ENCODE measurements around the gene PDZD2.
"Not testable (repeated sequence)": the region's sequence is repeated elsewhere in the genome, so short reads cannot be mapped to it uniquely, and the experiment has no call there.

The PDZD2 gene

GRCh38 chr5:31759925-31760324, 121.0 kb downstream of the PDZD2 start:
- Histone ChIP-seq H3K27me3 (ENCODE audit: control insufficient read depth in 1 of 2, insufficient read depth in 2 of 2, low read length in 2 of 2) (no peaks in the 10 kb centered on the region), H3K9me3 (ENCODE audit: low read length) (no peaks in the 10 kb centered on the region), H3K4me1 (ENCODE audit: insufficient read depth, low read length) (no peaks in the 10 kb centered on the region), H3K36me3 (ENCODE audit: insufficient read depth, low read length) (no peaks in the 10 kb centered on the region), H3K9ac (ENCODE audit: low read length) (no peak overlapping the region), H3K4me3 (ENCODE audit: low read depth in 1 of 2, low read length in 2 of 2) (no peak overlapping the region), H3K27ac (ENCODE audit: low read depth, low read length) (no peak overlapping the region)

DNA sequence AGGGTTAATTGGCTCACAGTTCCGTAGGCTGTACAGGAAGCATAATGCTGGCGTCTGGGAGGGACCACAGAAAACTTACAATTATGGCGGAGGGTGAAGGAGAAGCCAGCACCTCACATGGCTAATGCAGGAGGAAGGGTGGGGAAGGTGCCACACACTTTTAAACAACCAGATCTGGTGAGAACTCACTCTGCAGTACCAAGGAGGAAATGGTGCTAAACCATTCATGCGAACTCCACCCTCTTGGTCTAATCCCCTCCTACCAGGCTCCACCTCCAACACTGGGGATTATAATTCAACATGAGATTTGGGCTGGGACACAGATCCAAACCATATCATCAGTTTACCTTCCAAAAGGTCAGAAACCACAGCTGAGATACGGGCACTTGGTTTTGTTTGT, 122.9 kb downstream of the PDZD2 start:
- no peaks in the 10 kb centered on the region for H3K9me3 ChIP-seq (ENCODE audit: low read length)
- no peaks in the 10 kb centered on the region for H3K4me1 ChIP-seq (ENCODE audit: insufficient read depth, low read length)
- H3K27me3 ChIP-seq (ENCODE audit: control insufficient read depth in 1 of 2, insufficient read depth in 2 of 2, low read length in 2 of 2): no peaks in the 10 kb centered on the region
- no peak overlapping the region for H3K27ac ChIP-seq (ENCODE audit: low read depth, low read length)
- H3K4me3 ChIP-seq (ENCODE audit: low read depth in 1 of 2, low read length in 2 of 2): no peak overlapping the region
- no peak overlapping the region for H3K9ac ChIP-seq (ENCODE audit: low read length)
- H3K36me3 ChIP-seq (ENCODE audit: insufficient read depth, low read length): no peaks in the 10 kb centered on the region

DNA sequence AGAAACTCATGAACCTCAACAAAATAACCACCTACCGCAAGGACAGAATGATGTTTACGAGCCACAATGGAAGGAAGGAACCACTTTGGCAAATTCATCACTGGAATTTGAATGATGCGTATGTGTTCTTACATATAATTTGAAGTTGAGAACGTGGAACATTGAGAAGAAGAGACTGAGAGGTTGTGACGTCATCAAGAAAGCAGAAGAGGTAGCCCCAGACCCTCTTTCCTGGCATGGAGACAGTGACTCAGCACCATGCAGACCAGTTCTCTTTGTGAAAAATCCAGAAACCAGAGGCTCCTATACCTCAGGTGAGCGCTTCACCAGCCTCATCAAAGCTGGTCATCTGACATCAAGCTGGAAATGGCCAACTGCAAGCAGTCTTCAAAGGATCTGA, 124.5 kb downstream of the PDZD2 start:
- H3K4me3 ChIP-seq (ENCODE audit: low read depth in 1 of 2, low read length in 2 of 2): no peak overlapping the region
- no peak overlapping the region for H3K9ac ChIP-seq (ENCODE audit: low read length)
- H3K27me3 ChIP-seq (ENCODE audit: control insufficient read depth in 1 of 2, insufficient read depth in 2 of 2, low read length in 2 of 2): no peaks in the 10 kb centered on the region
- H3K4me1 ChIP-seq (ENCODE audit: insufficient read depth, low read length): no peaks in the 10 kb centered on the region
- no peaks in the 10 kb centered on the region for H3K36me3 ChIP-seq (ENCODE audit: insufficient read depth, low read length)
- no peaks in the 10 kb centered on the region for H3K9me3 ChIP-seq (ENCODE audit: low read length)
- H3K27ac ChIP-seq (ENCODE audit: low read depth, low read length): no peak overlapping the region

- H3K9me3 ChIP-seq (ENCODE audit: low read length); H3K27me3 ChIP-seq (ENCODE audit: control insufficient read depth in 1 of 2, insufficient read depth in 2 of 2, low read length in 2 of 2); H3K9ac ChIP-seq (ENCODE audit: low read length); H3K27ac ChIP-seq (ENCODE audit: low read depth, low read length); H3K4me1 ChIP-seq (ENCODE audit: insufficient read depth, low read length); H3K36me3 ChIP-seq (ENCODE audit: insufficient read depth, low read length); H3K4me3 ChIP-seq (ENCODE audit: low read depth in 1 of 2, low read length in 2 of 2): not testable (repeated sequence)
Observed at GRCh38 chr5:31764687-31765086, 125.8 kb downstream of the PDZD2 start.

DNA sequence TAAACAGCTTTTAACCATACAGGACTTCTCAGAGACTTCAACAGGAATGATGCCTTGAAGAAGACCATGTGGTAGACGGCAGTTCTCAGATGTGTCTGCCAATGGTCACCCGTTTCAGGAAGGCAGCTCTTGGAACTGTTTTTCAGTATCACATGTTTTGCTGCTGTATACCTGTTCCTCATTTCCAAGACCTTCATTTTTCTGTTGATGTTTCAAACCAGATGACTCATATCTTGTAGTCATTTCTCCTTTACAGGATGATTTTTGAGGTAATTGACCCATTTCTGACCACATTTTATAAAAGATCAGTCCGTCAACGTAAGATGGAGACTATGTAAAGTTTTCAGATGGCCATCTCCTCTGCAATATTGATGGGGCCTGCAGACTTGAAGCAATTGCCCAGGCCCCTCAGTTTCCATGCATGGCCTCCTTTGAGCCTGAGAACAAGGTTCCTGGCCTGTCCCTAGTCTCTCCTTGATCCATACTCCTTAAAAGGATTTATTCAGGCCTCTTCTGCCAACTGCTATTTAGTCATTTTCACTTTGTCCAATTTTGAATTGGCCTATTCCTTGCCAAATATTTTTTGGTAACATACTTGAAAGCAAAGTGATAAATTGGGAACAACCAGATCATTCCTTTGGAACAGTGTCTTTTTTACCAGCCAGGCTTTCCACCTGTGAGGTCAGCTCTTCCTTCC, 128.6 kb downstream of the PDZD2 start:
- Histone ChIP-seq H3K4me3 (ENCODE audit: low read depth in 1 of 2, low read length in 2 of 2) (no peak overlapping the region), H3K9ac (ENCODE audit: low read length) (no peak overlapping the region), H3K36me3 (ENCODE audit: insufficient read depth, low read length) (no peaks in the 10 kb centered on the region), H3K4me1 (ENCODE audit: insufficient read depth, low read length) (no peaks in the 10 kb centered on the region), H3K27ac (ENCODE audit: low read depth, low read length) (no peak overlapping the region), H3K27me3 (ENCODE audit: control insufficient read depth in 1 of 2, insufficient read depth in 2 of 2, low read length in 2 of 2) (no peaks in the 10 kb centered on the region), H3K9me3 (ENCODE audit: low read length) (no peaks in the 10 kb centered on the region)

DNA sequence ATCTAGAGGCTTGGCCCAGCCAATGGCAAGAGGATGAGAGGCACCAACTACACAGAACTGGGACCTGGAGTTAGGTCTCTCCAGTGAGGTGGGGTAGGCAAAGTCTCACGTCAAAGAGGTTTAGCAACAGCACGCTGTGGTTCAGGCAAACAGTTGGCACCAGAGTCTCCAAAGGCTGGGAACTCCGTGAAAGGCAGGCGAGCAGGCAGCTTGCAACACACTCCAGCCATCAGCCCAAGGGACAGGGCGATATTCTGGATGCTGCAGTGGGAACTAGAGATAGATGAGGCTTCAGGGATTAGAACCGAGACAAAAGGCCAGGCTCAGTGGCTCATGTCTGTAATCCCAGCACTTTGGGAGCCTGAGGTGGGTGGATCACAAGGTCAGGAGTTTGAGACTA, 129.1 kb downstream of the PDZD2 start:
- H3K27me3 ChIP-seq (ENCODE audit: control insufficient read depth in 1 of 2, insufficient read depth in 2 of 2, low read length in 2 of 2): no peaks in the 10 kb centered on the region
- H3K27ac ChIP-seq (ENCODE audit: low read depth, low read length): no peak overlapping the region
- no peaks in the 10 kb centered on the region for H3K36me3 ChIP-seq (ENCODE audit: insufficient read depth, low read length)
- no peaks in the 10 kb centered on the region for H3K4me1 ChIP-seq (ENCODE audit: insufficient read depth, low read length)
- H3K9me3 ChIP-seq (ENCODE audit: low read length): no peaks in the 10 kb centered on the region
- no peak overlapping the region for H3K4me3 ChIP-seq (ENCODE audit: low read depth in 1 of 2, low read length in 2 of 2)
- no peak overlapping the region for H3K9ac ChIP-seq (ENCODE audit: low read length)

DNA sequence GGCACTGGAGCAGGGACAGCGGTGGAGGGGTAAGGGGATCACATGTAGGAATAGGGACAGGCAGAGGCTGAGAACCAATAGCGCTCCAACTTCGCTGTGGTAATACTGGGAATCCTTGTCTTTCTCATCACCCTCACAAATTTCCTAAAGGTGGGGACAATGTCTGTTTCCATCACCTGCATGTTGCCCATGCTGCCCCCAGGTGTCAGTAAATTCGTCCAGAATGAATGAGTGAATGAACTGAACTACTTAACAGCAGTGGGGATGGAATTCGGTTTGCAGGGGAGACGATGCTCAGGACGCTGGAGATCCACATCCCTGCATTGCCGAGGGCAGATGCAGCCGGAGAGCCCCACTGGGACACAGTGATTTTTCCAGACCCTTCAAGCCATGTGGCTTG, 129.9 kb downstream of the PDZD2 start:
- Histone ChIP-seq H3K9me3 (ENCODE audit: low read length) (no peaks in the 10 kb centered on the region), H3K4me3 (ENCODE audit: low read depth in 1 of 2, low read length in 2 of 2) (no peak overlapping the region), H3K27me3 (ENCODE audit: control insufficient read depth in 1 of 2, insufficient read depth in 2 of 2, low read length in 2 of 2) (no peaks in the 10 kb centered on the region), H3K9ac (ENCODE audit: low read length) (no peak overlapping the region), H3K4me1 (ENCODE audit: insufficient read depth, low read length) (no peaks in the 10 kb centered on the region), H3K36me3 (ENCODE audit: insufficient read depth, low read length) (no peaks in the 10 kb centered on the region), H3K27ac (ENCODE audit: low read depth, low read length) (no peak overlapping the region)

GRCh38 chr5:31769530-31769929, 130.6 kb downstream of the PDZD2 start:
- Histone ChIP-seq H3K9me3 (ENCODE audit: low read length) (no peaks in the 10 kb centered on the region), H3K36me3 (ENCODE audit: insufficient read depth, low read length) (no peaks in the 10 kb centered on the region), H3K27me3 (ENCODE audit: control insufficient read depth in 1 of 2, insufficient read depth in 2 of 2, low read length in 2 of 2) (no peaks in the 10 kb centered on the region), H3K9ac (ENCODE audit: low read length) (no peak overlapping the region), H3K4me3 (ENCODE audit: low read depth in 1 of 2, low read length in 2 of 2) (no peak overlapping the region), H3K27ac (ENCODE audit: low read depth, low read length) (no peak overlapping the region), H3K4me1 (ENCODE audit: insufficient read depth, low read length) (no peaks in the 10 kb centered on the region)

GRCh38 chr5:31770132-31770720, 131.3 kb downstream of the PDZD2 start:
- H3K9me3 ChIP-seq (ENCODE audit: low read length): no peaks in the 10 kb centered on the region
- H3K4me3 ChIP-seq (ENCODE audit: low read depth in 1 of 2, low read length in 2 of 2): no peak overlapping the region
- peaks cover 5% of the 10 kb centered on the region for H3K4me1 ChIP-seq (ENCODE audit: insufficient read depth, low read length)
- H3K27ac ChIP-seq (ENCODE audit: low read depth, low read length): no peak overlapping the region
- H3K36me3 ChIP-seq (ENCODE audit: insufficient read depth, low read length): no peaks in the 10 kb centered on the region
- H3K27me3 ChIP-seq (ENCODE audit: control insufficient read depth in 1 of 2, insufficient read depth in 2 of 2, low read length in 2 of 2): no peaks in the 10 kb centered on the region
- no peak overlapping the region for H3K9ac ChIP-seq (ENCODE audit: low read length)

DNA sequence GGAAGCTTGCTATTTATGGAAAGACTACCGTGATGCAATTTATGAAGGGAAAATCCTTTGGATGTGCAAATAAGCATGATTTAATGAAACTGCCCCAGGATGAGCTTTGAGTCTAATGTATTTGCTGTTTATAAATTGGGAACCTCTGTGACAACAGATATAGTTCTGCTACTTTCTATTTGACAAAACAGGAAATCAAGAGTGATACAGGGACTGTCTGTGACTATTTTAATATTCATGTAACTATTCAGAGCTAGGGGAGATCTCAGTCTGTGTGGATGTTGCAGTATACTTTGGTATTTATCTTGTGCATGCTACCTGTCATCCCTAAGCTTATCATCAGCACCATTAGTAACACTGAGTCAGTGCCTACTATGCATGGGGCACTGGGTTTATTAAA, 132.1 kb downstream of the PDZD2 start:
- Histone ChIP-seq H3K4me1 (ENCODE audit: insufficient read depth, low read length) (peaks cover 5% of the 10 kb centered on the region), H3K4me3 (ENCODE audit: low read depth in 1 of 2, low read length in 2 of 2) (no peak overlapping the region), H3K27me3 (ENCODE audit: control insufficient read depth in 1 of 2, insufficient read depth in 2 of 2, low read length in 2 of 2) (no peaks in the 10 kb centered on the region), H3K9ac (ENCODE audit: low read length) (no peak overlapping the region), H3K9me3 (ENCODE audit: low read length) (no peaks in the 10 kb centered on the region), H3K36me3 (ENCODE audit: insufficient read depth, low read length) (no peaks in the 10 kb centered on the region), H3K27ac (ENCODE audit: low read depth, low read length) (no peak overlapping the region)

- no peaks in the 10 kb centered on the region for H3K9me3 ChIP-seq (ENCODE audit: low read length)
- H3K4me1 ChIP-seq (ENCODE audit: insufficient read depth, low read length): peaks cover 5% of the 10 kb centered on the region
- no peaks in the 10 kb centered on the region for H3K27me3 ChIP-seq (ENCODE audit: control insufficient read depth in 1 of 2, insufficient read depth in 2 of 2, low read length in 2 of 2)
- no peak overlapping the region for H3K4me3 ChIP-seq (ENCODE audit: low read depth in 1 of 2, low read length in 2 of 2)
- H3K9ac ChIP-seq (ENCODE audit: low read length): no peak overlapping the region
- no peaks in the 10 kb centered on the region for H3K36me3 ChIP-seq (ENCODE audit: insufficient read depth, low read length)
- no peak overlapping the region for H3K27ac ChIP-seq (ENCODE audit: low read depth, low read length)
Observed at GRCh38 chr5:31771500-31771899, 132.6 kb downstream of the PDZD2 start.

GRCh38 chr5:31776294-31776693, 137.4 kb downstream of the PDZD2 start:
- not testable (repeated sequence) for H3K4me1 ChIP-seq (ENCODE audit: insufficient read depth, low read length); H3K9ac ChIP-seq (ENCODE audit: low read length); H3K9me3 ChIP-seq (ENCODE audit: low read length); H3K36me3 ChIP-seq (ENCODE audit: insufficient read depth, low read length); H3K27ac ChIP-seq (ENCODE audit: low read depth, low read length); H3K4me3 ChIP-seq (ENCODE audit: low read depth in 1 of 2, low read length in 2 of 2); H3K27me3 ChIP-seq (ENCODE audit: control insufficient read depth in 1 of 2, insufficient read depth in 2 of 2, low read length in 2 of 2)

Data from muscle layer of colon (tissue), 2 donors.